ENCODE results near the gene TICAM2.

DNA sequence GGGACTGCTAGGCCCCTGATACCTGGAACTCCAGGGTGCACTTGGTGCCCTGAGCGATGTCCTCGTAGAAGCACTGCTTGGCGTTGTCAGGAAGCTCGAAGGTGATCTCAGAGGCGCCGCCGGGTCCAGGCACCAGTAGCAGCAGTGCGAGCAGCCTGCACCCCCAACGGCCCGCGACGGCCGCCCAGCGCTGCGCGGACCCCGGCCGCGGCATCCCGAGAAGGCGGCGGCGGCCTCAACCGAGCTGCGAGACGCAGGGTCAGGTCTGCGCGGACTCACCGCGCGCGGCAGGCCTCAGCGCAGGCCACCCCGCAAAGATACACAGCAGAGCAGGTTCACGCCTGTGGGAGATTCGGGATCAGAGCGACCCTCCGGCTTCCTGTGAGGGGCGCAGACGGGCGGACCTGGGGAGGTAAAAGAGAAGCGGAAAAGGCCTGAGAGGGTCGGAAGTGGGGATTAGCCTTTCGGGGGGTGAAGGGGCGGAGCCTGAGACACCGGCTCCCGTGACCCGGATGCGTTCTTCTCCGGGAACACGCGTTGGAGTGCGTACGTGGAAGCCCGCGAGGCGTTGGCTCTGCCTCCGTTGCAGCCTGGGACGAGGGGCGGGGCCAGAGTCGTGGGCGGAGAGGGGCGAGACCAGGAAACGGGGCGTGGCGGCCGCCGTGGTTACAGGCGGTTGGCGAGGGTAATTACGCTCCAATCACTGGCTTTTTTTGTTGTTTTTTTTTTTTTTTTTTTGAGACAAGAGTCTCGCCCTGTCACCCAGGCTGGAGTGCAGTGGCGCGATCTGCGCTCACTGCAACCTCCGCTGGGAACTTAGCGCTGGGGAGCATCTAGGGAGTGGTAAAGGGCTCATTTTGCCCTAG lies 23.5 kb upstream of the TICAM2 start, which contains the start of gene TMED7:
- TF ChIP-seq SP1 (IDR thresholded peaks at IDR 0.05) (no peak), CTBP1 (IDR thresholded peaks at IDR 0.05; ENCODE audit: borderline replicate concordance) (no peak), FOXK2 (IDR thresholded peaks at IDR 0.05) (no peak), ELF4 (IDR thresholded peaks at IDR 0.05) (no peak), NFRKB (IDR thresholded peaks at IDR 0.05) (no peak), HDGF (IDR thresholded peaks at IDR 0.05; ENCODE audit: borderline replicate concordance) (no peak), BHLHE40 (IDR thresholded peaks at IDR 0.05; ENCODE audit: borderline replicate concordance) (no peak), FOXA1 (IDR thresholded peaks at IDR 0.05) (no peak)
